Stomach (tissue), 4 donors: ENCODE data around the gene FUT2.
"Not testable (repeated sequence)": the region's sequence is repeated elsewhere in the genome, so short reads cannot be mapped to it uniquely, and the experiment has no call there.

Experiments
- CTCF ChIP-seq, 7 experiments: fragments of 450-650 bp in 4 of 7; fragments of 200-600 bp in 3 of 7; sonication (generic) in 3 of 7; IDR thresholded peaks; one replicate each; pipeline ENCODE4 v1.5.1; 2016 to 2019; ENCODE audit warnings: antibody characterized with exemption in 7 of 7, control low read depth in 2 of 7, mild to moderate bottlenecking in 1 of 7
- EP300 ChIP-seq: sonication (generic); formaldehyde crosslinking; IDR thresholded peaks from one replicate; pipeline ENCODE4 v1.6.1; 2017; ENCODE audit warnings: antibody characterized with exemption

- TF ChIP-seq CTCF (IDR thresholded peaks at IDR 0.05); EP300: not testable (repeated sequence)
These were observed 15.8 kb upstream of the FUT2 start for GRCh38 chr19:48680006-48680405.
